Measurements from ENCODE around the gene ETFA.

Gene ETFA

GRCh38 chr15:76217029-76217881, 94.0 kb downstream of the ETFA start (continued):
- TF ChIP-seq ZSCAN4 (tag by site-specific recombination; IDR thresholded peaks at IDR 0.05) (peak; percentile 51; the same call in 1 of the 2 replicates), ZBTB8A (tag by site-specific recombination; IDR thresholded peaks at IDR 0.05) (peak; percentile 58), ZNF423 (tag by site-specific recombination; IDR thresholded peaks at IDR 0.05) (peak; percentile 39; the same call in 1 of the 2 replicates), ZSCAN30 (tag by site-specific recombination; IDR thresholded peaks at IDR 0.05) (0 out of 2 replicates have a peak, but pooled peaks have one; percentile 27), FEZF1 (tag by site-specific recombination; IDR thresholded peaks at IDR 0.05) (peak; percentile 59; the same call in 1 of the 2 replicates), PRDM10 (tag by site-specific recombination; IDR thresholded peaks at IDR 0.05) (0 out of 2 replicates have a peak, but pooled peaks have one; percentile 45)

GRCh38 chr15:76215634-76216033, 95.6 kb downstream of the ETFA start:
- H3K36me3 ChIP-seq (ENCODE audit: control insufficient read depth in 2 of 2, insufficient read depth in 1 of 2, low read length in 2 of 2): peaks cover 0 to 72% of the 10 kb centered on the region in 2 experiments; a peak in 2 of 3 replicates
- H3K27ac ChIP-seq (ENCODE audit: extremely low read depth, low read depth, low read length): no peak overlapping the region
- H3K4me3 ChIP-seq (ENCODE audit: low read depth, low read length): no peak overlapping the region
- ChIA-PET CTCF (interaction anchor here (0.7 to 3.4 kb wide), 6 partner anchors 9 to 1669 kb away, joined by 3 to 14 read pairs (median 4); no protein-coding TSS in a partner anchor), POLR2A (no interaction called here)
- H3K9me3 ChIP-seq (ENCODE audit: control insufficient read depth, insufficient read depth, low read depth, low read length): no peaks in the 10 kb centered on the region
- H3K4me1 ChIP-seq (ENCODE audit: control insufficient read depth, insufficient read depth, low read length): peaks cover 18% of the 10 kb centered on the region
- TF ChIP-seq ZNF777 (tag by site-specific recombination; IDR thresholded peaks at IDR 0.05; ENCODE audit: borderline replicate concordance) (no peak), ZBTB44 (tag by site-specific recombination; IDR thresholded peaks at IDR 0.05) (no peak), REPIN1 (tag by site-specific recombination; IDR thresholded peaks at IDR 0.05; ENCODE audit: low read depth) (no peak), GLIS1 (tag by site-specific recombination; IDR thresholded peaks at IDR 0.05) (no peak), KLF10 (tag by site-specific recombination; IDR thresholded peaks at IDR 0.05) (no peak), EGR2 (tag by site-specific recombination; IDR thresholded peaks at IDR 0.05; ENCODE audit: low read depth) (no peak), SCRT1 (tag by site-specific recombination; IDR thresholded peaks at IDR 0.05; ENCODE audit: borderline replicate concordance) (no peak), TRIM28 (IDR thresholded peaks at IDR 0.05; ENCODE audit: borderline replicate concordance, low read length) (no peak), ZNF16 (tag by site-specific recombination; IDR thresholded peaks at IDR 0.05; ENCODE audit: low read depth) (no peak), PRDM2 (tag by site-specific recombination; IDR thresholded peaks at IDR 0.05; ENCODE audit: borderline replicate concordance) (no peak), MZF1 (tag by site-specific recombination; IDR thresholded peaks at IDR 0.05; ENCODE audit: borderline replicate concordance) (no peak), ZNF449 (tag by site-specific recombination; IDR thresholded peaks at IDR 0.05) (no peak), ZNF792 (tag by site-specific recombination; IDR thresholded peaks at IDR 0.05) (no peak), ZNF341 (tag by site-specific recombination; IDR thresholded peaks at IDR 0.05; ENCODE audit: low read depth) (no peak), ZNF785 (tag by site-specific recombination; IDR thresholded peaks at IDR 0.05) (no peak)

Measured in HEK293 (cell line).